IPS DF 19.7 (cell line): Measurements from ENCODE around the gene NUP210.
"Not testable (repeated sequence)": the region's sequence is repeated elsewhere in the genome, so short reads cannot be mapped to it uniquely, and the experiment has no call there.

ENCODE experiments used
- DNase-seq: peaks from one replicate; pipeline ENCODE4 v3.0.0-alpha.2; 2013; ENCODE audit warnings: low read depth, low spot score

The NUP210 gene

GRCh38 chr3:13429631-13430291, 9.6 kb upstream of the NUP210 start:
- no peak for DNase-seq

DNA sequence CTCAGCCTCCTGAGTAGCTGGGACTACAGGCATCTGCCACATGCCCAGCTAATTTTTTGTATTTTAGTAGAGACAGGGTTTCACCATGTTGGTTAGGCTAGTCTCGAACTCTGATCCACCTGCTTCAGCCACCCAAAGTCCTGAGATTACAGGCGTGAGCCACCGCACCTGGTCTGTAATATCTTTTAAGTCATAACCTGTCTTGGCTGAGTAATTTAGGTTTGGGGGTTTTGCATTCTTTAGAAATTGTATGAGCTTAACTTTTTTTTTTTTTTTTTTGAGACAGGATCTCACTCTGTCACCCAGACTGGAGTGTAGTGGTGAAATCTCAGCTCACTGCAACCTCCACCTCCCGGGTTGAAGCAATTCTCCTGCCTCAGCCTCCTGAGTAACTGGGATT, 8.6 kb upstream of the NUP210 start:
- not testable (repeated sequence) for DNase-seq

GRCh38 chr3:13427662-13428603, 7.8 kb upstream of the NUP210 start:
- DNase-seq, result no peak

DNA sequence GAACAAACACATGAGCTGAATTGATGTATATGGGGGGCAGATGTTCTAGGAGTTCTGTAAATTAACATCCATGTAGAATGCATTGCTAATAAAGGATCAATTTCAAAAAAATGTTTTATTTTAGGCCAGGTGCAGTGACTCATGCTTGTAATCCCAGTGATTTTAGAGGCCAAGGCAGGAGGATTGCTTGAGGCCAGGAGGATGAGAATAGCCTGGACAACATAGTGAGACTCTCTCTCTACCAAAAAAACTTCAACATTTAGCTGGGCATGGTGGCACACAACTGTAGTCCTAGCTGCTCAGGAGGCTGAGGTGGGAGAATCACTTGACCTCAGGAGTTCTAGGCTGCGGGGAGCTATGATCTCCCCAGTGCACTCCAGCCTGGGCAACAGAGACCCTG, 6.5 kb upstream of the NUP210 start:
- DNase-seq, result no peak

GRCh38 chr3:13425689-13426088, 5.6 kb upstream of the NUP210 start:
- no peak for DNase-seq

GRCh38 chr3:13424865-13425617, 4.9 kb upstream of the NUP210 start:
- DNase-seq, result no peak

- DNase-seq, result no peak
These were observed 4.2 kb upstream of the NUP210 start for GRCh38 chr3:13424141-13424844.

DNA sequence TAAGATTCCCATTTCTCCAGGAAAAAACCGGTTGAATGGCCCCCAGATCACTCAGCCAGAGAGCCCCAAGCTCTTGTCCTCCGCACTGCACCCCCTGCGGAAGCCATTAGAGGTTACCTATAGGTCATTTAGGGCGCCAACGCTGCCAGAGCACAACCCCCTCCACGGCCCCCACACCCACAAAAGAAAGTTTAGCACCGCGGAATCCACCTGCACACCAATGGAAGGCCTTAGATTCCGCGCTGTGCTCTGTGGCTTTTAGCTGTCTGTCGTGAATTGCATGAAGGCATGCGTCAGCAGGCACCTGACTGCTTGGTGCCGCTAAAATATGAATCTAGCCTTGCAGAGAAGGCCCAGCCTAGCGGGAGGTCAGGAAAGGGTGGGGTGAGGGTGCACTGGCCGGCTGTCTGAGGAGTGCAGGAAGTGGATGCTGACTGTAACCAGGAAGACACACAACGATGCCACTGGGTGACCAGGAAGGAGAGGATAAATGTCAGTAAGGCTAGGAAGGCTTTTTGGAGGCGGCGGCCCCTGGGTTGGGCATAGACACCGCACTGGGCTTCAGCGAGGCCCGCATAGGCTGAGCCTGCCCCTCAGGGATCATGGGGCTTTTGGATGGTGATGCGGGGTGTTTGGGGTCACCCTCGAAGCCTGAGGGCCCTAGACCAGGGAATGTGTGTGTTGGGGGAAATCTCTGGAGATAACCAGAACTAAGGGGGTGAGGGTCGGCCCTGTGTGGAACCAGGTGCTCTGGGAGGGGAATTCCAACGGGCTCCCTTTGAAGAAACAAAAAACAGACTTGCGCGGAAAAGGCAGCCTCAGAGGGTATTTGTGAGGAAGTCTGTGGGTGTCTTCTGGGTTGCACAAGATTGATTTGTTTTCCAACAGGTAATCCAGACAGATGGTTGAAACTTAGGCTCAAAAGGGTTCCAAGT, 976 bp upstream of the NUP210 start:
- no peak for DNase-seq

- no peak for DNase-seq
These were observed 547 bp downstream of the NUP210 start for GRCh38 chr3:13419505-13420044.

- no peak for DNase-seq
These were observed 2.8 kb downstream of the NUP210 start for GRCh38 chr3:13417166-13417947.

DNA sequence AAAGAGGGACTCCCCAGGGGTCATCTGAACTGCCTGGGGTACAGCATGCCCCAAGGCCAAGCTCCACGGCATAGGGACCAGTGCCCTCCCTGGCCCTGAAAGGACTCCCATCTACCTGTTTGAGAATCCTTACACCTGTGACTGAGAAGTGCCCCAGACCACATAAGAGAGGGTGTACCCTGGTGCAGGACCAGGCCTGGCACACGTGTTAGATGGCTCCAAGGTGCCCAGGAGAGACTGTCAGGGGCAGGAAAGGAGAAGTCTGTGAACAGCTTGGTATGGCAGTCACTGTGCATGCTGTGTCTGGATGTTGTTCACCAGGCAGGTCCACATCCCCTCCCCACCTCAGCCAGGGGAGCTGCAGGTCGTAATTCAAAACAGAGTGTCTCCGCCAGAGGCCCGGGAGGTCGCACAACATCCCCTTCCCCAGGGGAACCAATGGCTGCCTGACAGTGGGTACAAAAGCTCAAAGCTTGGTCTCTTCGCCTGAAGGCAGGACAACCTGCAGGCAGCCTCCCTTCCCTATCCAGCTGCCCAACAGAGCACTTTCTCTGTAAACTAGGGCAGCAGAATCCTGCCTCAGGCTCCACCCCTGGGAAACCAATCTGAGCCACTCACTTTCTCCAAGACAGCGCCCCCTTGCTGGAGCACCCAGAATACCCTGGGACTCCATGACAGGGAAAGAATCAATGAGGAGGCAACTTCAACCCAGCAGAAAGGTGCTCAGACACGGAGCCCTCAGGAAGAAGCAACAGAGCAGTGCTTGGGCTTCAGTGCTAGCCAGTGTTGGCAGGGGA, 3.9 kb downstream of the NUP210 start:
- no peak for DNase-seq

GRCh38 chr3:13415236-13415986, 4.7 kb downstream of the NUP210 start:
- DNase-seq, result no peak

- DNase-seq, result no peak
These were observed 5.9 kb downstream of the NUP210 start for GRCh38 chr3:13414040-13414729.

DNA sequence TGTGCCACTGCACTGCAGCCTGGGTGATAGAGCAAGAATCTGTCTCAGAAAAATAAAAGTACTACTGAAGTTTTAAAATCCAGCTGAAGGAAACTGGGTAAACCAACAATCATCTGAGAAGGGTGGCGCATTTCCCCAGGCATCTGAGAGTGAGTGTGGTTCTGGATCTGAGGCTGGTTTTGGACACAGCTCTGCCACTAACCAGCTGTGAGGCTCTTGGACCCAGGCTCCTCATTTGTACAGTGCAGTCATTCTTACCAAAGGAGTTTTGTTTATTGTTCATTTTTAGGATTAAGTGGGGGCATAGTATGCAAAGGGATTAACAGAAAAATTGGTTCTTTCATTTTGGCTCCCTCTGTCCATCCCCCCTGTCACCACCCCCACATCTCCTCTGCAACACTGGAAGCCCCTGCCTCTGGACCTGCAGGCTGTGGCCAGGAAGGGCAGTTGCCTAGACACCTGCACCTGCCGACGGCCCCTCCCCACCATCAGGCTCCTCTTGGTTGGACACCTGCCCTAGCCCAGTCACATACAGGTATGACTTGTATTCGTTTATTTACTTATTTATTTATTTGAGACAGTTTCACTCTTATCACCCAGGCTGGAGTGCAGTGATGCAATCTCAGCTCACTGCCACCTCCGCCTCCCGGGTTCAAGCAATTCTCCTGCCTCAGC, 8.8 kb downstream of the NUP210 start:
- DNase-seq, result no peak

- no peak for DNase-seq
These were observed 11.2 kb downstream of the NUP210 start for GRCh38 chr3:13408890-13409289.

DNA sequence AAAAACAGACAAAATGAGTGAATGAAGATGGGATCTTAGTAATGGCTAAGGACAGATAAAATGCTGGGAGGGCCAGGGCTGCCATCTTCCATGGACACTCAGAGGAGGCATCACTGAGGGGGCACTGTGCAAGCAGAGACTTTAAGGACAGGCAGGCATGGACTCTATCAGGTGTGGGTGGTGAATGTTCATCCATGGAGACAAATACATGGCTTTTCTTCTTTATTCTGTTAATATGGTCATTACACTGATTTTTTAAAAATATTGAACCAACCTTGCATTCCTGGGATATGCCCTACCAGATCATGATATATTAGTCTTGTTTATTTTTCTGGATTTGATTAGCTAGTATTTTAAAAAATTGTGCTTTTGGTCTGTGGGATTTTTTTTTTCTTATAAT, 12.2 kb downstream of the NUP210 start:
- no peak for DNase-seq

DNA sequence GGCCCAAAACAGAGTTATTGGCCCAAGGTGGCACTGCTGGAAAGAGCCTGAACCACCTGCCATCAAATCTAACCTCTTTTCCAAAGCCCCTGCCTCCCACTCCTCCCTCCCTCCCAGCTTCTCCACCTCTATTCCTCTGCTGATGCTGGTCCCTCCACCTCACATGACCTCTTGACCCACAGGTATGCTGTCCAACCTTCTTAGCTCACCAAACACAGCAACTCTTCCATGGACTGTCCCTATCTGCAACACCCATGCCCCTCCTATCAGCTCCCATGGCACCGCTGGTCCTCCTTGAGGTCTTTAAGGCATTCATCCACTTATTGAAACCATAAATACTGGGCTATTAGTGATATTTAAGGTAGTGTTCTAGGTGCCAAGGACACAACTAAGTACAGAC, 12.6 kb downstream of the NUP210 start:
- DNase-seq, result no peak
